Measurements from ENCODE around the gene KCNIP2. TPM values are rescaled to one million over a fixed set of nuclear protein-coding genes. Genes with fewer than 3 reads are reported as not detected.

KCNIP2 gene
- total RNA-seq, 1 experiment from 2014 or later = 3.0 TPM

GRCh38 chr10:101841826-101842225 is 1.8 kb downstream of the KCNIP2 start:
- H3K4ac ChIP-seq (ENCODE audit: low read depth, low read length) = no peak overlapping the region
- no peak overlapping the region for H2AK5ac ChIP-seq (ENCODE audit: insufficient read length, low read length)
- peaks cover 15% of the 10 kb centered on the region; the same call in 1 of the 2 replicates for H3K27me3 ChIP-seq (ENCODE audit: insufficient read depth, low read length)
- no peak overlapping the region for H4K8ac ChIP-seq (replicated peaks; ENCODE audit: insufficient read length, low read depth, low read length)
- no peak overlapping the region for H3K4me2 ChIP-seq (ENCODE audit: insufficient read depth, insufficient read length, low read length)
- H3K27ac Mint-ChIP-seq = no peak overlapping the region
- no peaks in the 10 kb centered on the region for H3K79me1 ChIP-seq (ENCODE audit: insufficient read depth, low read depth, low read length, poor library complexity, severe bottlenecking)
- TF ChIP-seq CTCF (conservative IDR thresholded peaks at IDR 0.05) = no peak
- H3K9ac ChIP-seq (ENCODE audit: extremely low read depth, insufficient read length, low read length) = no peak overlapping the region
- H3K23ac ChIP-seq (ENCODE audit: insufficient read length, low read depth, low read length) = no peak overlapping the region
- H4K20me1 ChIP-seq (ENCODE audit: control insufficient read depth, insufficient read depth, insufficient read length) = peaks cover 2% of the 10 kb centered on the region
- H2BK20ac ChIP-seq (ENCODE audit: low read depth, low read length, poor library complexity, severe bottlenecking) = no peak overlapping the region
- peaks cover 37% of the 10 kb centered on the region for H3K27me3 Mint-ChIP-seq (ENCODE audit: low read depth)
- no peak overlapping the region for H3K14ac ChIP-seq (ENCODE audit: insufficient read depth, low read length)
- peaks cover 13% of the 10 kb centered on the region for H3K23me2 ChIP-seq (ENCODE audit: insufficient read length, low read depth, low read length, poor library complexity, severe bottlenecking)
- peaks cover 29 to 44% of the 10 kb centered on the region in 2 experiments for H3K4me1 Mint-ChIP-seq
- no peak overlapping the region for H3K18ac ChIP-seq (ENCODE audit: insufficient read length, low read depth, low read length)
- H3K36me3 Mint-ChIP-seq (ENCODE audit: insufficient read depth in 1 of 3, low read depth in 3 of 3) = no peaks in the 10 kb centered on the region
- no peak overlapping the region for H2BK5ac ChIP-seq (ENCODE audit: insufficient read length, low read length)
- H2BK120ac ChIP-seq (ENCODE audit: low read depth, low read length, poor library complexity, severe bottlenecking) = no peak overlapping the region
- no peak for DNase-seq
- H3K9me3 ChIP-seq (ENCODE audit: control insufficient read depth, low read depth, low read length) = no peaks in the 10 kb centered on the region
- H3K9me3 Mint-ChIP-seq = no peaks in the 10 kb centered on the region
- no peaks in the 10 kb centered on the region for H3K79me2 ChIP-seq (ENCODE audit: insufficient read depth, low read length)
- H3K4me3 Mint-ChIP-seq = peak overlapping the region in 1 of 2 experiments; percentile 16; a peak in 1 of 5 replicates
- H3K27ac ChIP-seq (ENCODE audit: insufficient read length, low read depth, low read length) = no peak overlapping the region
- no peak overlapping the region for H2BK12ac ChIP-seq (ENCODE audit: insufficient read length, low read depth, low read length)
- H2AFZ ChIP-seq (ENCODE audit: low read length) = no peak overlapping the region
- no peak overlapping the region for H4K91ac ChIP-seq (ENCODE audit: insufficient read length, low read depth, low read length)
- H2BK15ac ChIP-seq (ENCODE audit: low read depth, low read length) = no peak overlapping the region
- H3T11ph ChIP-seq (ENCODE audit: low read length) = no peak overlapping the region
- H4K5ac ChIP-seq (ENCODE audit: insufficient read length, low read depth, low read length) = no peak overlapping the region
- no peak overlapping the region for H3K56ac ChIP-seq (ENCODE audit: insufficient read length, low read depth, low read length)
- peaks cover 6% of the 10 kb centered on the region; the same call in 1 of the 2 replicates for H3K4me1 ChIP-seq (ENCODE audit: insufficient read depth, low read length)

All from H9 (cell line).